Neural cell (in vitro differentiated cells): Measurements from ENCODE around the gene DCDC1.

Experiments
- RAD21 ChIP-seq: fragments of 450-650 bp; conservative IDR thresholded peaks from 2 replicates; pipeline ENCODE4 v1.6.1; 2014; ENCODE audit warnings: antibody characterized with exemption, mild to moderate bottlenecking, moderate library complexity
- TF ChIP-seq, protein P1 (sequence below): IDR thresholded peaks from 2 replicates; pipeline ENCODE4 v1.6.1; 2012; ENCODE audit warnings: borderline replicate concordance

DNA sequence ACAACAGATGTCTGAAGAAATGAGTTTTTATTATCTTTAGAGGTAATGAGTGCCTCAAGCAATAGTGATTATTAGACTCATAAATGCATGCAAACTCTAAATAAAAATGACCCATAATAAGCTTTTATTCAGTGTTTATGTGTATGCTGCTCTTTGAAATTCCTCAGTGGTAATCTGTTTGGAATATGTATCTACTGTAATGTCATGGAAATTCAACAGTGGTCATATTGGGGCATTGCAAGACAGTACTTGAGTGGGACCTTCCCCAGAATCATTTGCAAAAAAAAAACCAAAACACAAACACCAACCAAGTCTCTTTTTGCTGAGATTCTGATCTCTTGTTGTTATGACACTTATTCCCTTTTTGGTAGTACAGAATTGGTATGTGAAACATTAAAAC, 35.1 kb upstream of the DCDC1 start:
- no peak for TF ChIP-seq RAD21
- TF ChIP-seq, protein P1, sequence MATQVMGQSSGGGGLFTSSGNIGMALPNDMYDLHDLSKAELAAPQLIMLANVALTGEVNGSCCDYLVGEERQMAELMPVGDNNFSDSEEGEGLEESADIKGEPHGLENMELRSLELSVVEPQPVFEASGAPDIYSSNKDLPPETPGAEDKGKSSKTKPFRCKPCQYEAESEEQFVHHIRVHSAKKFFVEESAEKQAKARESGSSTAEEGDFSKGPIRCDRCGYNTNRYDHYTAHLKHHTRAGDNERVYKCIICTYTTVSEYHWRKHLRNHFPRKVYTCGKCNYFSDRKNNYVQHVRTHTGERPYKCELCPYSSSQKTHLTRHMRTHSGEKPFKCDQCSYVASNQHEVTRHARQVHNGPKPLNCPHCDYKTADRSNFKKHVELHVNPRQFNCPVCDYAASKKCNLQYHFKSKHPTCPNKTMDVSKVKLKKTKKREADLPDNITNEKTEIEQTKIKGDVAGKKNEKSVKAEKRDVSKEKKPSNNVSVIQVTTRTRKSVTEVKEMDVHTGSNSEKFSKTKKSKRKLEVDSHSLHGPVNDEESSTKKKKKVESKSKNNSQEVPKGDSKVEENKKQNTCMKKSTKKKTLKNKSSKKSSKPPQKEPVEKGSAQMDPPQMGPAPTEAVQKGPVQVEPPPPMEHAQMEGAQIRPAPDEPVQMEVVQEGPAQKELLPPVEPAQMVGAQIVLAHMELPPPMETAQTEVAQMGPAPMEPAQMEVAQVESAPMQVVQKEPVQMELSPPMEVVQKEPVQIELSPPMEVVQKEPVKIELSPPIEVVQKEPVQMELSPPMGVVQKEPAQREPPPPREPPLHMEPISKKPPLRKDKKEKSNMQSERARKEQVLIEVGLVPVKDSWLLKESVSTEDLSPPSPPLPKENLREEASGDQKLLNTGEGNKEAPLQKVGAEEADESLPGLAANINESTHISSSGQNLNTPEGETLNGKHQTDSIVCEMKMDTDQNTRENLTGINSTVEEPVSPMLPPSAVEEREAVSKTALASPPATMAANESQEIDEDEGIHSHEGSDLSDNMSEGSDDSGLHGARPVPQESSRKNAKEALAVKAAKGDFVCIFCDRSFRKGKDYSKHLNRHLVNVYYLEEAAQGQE, result no peak
